ENCODE results near the gene UVRAG. TPM values are rescaled to one million over a fixed set of nuclear protein-coding genes. Genes with fewer than 3 reads are reported as not detected.

Gene UVRAG
- total RNA-seq, 1 experiment from 2014 or later = 29.5 TPM

DNA sequence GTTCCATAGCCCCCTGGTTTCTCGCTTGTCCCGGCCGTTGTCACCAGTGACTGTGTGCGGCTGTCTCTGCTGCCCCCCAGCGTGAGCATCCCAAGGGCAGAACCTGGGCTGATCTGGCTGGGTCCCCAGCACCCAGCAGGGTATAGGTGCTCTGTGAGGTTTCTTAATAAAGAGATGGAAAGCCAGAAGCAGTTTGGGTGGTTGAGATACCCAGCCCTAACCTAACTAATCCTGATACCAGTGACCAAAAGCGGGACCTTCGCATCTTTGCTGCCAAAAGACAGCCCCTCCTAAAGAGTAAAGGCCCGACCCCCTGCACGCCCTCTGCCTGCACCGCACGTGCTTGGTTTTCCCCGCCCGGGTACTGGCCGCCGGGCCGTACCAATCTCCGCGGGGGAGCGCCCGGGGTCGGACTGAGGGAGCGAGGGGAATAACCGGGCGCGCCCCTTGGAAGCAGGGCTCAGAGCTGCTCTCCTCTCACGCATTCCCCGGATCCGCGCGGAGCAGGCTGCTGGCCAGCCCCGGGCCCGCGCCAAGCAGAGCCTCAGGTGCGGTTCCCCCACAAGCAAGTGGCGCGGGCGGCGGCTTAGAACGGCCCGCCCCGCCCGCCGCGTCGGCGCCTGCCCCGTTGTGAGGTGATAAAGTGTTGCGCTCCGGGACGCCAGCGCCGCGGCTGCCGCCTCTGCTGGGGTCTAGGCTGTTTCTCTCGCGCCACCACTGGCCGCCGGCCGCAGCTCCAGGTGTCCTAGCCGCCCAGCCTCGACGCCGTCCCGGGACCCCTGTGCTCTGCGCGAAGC is 46.7 kb upstream of the UVRAG start, which contains the start of gene DGAT2:
Gene DGAT2, plus strand, starts transcription at position 667 of the 797 bp plus-strand sequence. CDS start 214 bp downstream, outside the sequence.
- Histone ChIP-seq H3K27ac (ENCODE audit: low read length) (peak within 1 kb of the TSS; percentile 72), H3K36me3 (ENCODE audit: control insufficient read depth, insufficient read depth, low read length) (no peaks in the 10 kb centered on the region), H3K9me3 (ENCODE audit: control insufficient read depth, insufficient read depth, low read depth, low read length) (no peaks in the 10 kb centered on the region), H3K4me3 (ENCODE audit: low read depth in 2 of 2, low read length in 2 of 2) (peak within 1 kb of the TSS; percentile 61 to 77), H3K27me3 (ENCODE audit: control insufficient read depth, insufficient read depth, low read length) (no peaks in the 10 kb centered on the region), H3K4me1 (ENCODE audit: control insufficient read depth, insufficient read depth, low read length) (peaks cover 11% of the 10 kb centered on the region; the same call in 1 of the 2 replicates)
- ATAC-seq = peak; percentile 93
- TF ChIP-seq, protein P1, sequence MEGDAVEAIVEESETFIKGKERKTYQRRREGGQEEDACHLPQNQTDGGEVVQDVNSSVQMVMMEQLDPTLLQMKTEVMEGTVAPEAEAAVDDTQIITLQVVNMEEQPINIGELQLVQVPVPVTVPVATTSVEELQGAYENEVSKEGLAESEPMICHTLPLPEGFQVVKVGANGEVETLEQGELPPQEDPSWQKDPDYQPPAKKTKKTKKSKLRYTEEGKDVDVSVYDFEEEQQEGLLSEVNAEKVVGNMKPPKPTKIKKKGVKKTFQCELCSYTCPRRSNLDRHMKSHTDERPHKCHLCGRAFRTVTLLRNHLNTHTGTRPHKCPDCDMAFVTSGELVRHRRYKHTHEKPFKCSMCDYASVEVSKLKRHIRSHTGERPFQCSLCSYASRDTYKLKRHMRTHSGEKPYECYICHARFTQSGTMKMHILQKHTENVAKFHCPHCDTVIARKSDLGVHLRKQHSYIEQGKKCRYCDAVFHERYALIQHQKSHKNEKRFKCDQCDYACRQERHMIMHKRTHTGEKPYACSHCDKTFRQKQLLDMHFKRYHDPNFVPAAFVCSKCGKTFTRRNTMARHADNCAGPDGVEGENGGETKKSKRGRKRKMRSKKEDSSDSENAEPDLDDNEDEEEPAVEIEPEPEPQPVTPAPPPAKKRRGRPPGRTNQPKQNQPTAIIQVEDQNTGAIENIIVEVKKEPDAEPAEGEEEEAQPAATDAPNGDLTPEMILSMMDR (IDR thresholded peaks at IDR 0.05) = no peak; the same call in 1 of the 2 replicates
- TF ChIP-seq SIN3A (IDR thresholded peaks at IDR 0.05; ENCODE audit: borderline replicate concordance, insufficient read depth, low read depth, low read length) = peak; percentile 75; the same call in 1 of the 2 replicates
- TF ChIP-seq TCF7L2 (IDR thresholded peaks at IDR 0.05; ENCODE audit: low read depth, low read length) = peak; percentile 76; the same call in 1 of the 2 replicates
- peak; percentile 46; the same call in 1 of the 2 replicates for TF ChIP-seq POLR2AphosphoS5 (IDR thresholded peaks at IDR 0.05; ENCODE audit: low read depth, low read length)
- ChIA-PET POLR2A (no interaction called here), CTCF (no interaction called here)
- in situ Hi-C loops (cut with HindIII; ENCODE audit: low pct_unique_long_range_greater_than_20kb, low sequenced_read_pairs) (no loop called here), intact Hi-C loops (cut with micrococcal nuclease; ENCODE audit: unreplicated experiment) (no loop called here)
- BruUV-seq (replicated peaks) = no TSS peak
- DNase-seq (ENCODE audit: low read depth, low spot score) = peak; percentile 32

DNA sequence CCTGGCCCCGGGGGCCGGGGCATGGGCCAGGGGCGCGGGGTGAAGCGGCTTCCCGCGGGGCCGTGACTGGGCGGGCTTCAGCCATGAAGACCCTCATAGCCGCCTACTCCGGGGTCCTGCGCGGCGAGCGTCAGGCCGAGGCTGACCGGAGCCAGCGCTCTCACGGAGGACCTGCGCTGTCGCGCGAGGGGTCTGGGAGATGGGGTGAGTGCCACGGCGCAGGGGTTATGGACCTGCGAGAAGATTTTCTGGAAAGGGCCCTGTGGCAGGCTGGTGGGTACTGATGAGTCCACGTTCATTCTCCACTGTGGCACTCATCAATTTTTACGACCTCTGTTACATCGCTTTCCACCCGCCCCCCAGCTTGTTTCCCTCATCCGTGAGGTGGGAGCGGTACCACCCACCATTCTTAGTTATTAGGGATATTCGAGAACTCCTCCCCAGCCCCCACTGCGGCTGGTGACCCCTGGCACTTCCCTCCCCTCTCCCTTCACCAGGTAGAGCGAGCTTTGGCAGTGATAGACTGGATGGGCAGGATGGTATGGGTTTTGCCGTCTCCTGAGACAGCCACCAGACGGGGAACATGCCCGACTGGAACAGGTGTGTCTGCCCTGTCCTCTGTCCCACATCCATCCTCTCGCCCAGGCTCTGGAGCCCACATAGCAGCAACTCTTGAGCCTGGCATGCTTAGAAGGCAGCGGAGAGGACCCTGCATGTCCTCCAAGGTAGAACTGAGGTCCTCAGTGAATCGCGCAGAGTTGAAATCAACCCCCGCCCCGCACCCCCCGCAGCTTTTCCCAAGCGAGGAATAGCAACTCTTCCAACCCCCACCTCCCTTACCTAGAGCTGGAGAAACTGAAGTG is 45.9 kb upstream of the UVRAG start:
- H3K4me1 ChIP-seq (ENCODE audit: control insufficient read depth, insufficient read depth, low read length) = peaks cover 11% of the 10 kb centered on the region; the same call in 1 of the 2 replicates
- CTCF ChIA-PET = interaction anchor here (0.7 kb wide), 1 partner anchor 33 kb away, joined by 3 read pairs; no protein-coding TSS in a partner anchor
- H3K9me3 ChIP-seq (ENCODE audit: control insufficient read depth, insufficient read depth, low read depth, low read length) = no peaks in the 10 kb centered on the region

More for the DNA sequence above, 45.9 kb upstream of the UVRAG start:
- Histone ChIP-seq H3K27ac (ENCODE audit: low read length) (peak overlapping the region; percentile 72), H3K36me3 (ENCODE audit: control insufficient read depth, insufficient read depth, low read length) (no peaks in the 10 kb centered on the region), H3K27me3 (ENCODE audit: control insufficient read depth, insufficient read depth, low read length) (no peaks in the 10 kb centered on the region), H3K4me3 (ENCODE audit: low read depth in 2 of 2, low read length in 2 of 2) (peak overlapping the region; percentile 61 to 77)
- in situ Hi-C loops (cut with HindIII; ENCODE audit: low pct_unique_long_range_greater_than_20kb, low sequenced_read_pairs) (no loop called here), intact Hi-C loops (cut with micrococcal nuclease; ENCODE audit: unreplicated experiment) (no loop called here)
- DNase-seq (ENCODE audit: low read depth, low spot score) (no peak), ATAC-seq (peak; percentile 40)
- POLR2A ChIA-PET = no interaction called here
- BruUV-seq (replicated peaks) = no TSS peak
- TF ChIP-seq, protein P1 (IDR thresholded peaks at IDR 0.05) = no peak
- TF ChIP-seq, protein P2, sequence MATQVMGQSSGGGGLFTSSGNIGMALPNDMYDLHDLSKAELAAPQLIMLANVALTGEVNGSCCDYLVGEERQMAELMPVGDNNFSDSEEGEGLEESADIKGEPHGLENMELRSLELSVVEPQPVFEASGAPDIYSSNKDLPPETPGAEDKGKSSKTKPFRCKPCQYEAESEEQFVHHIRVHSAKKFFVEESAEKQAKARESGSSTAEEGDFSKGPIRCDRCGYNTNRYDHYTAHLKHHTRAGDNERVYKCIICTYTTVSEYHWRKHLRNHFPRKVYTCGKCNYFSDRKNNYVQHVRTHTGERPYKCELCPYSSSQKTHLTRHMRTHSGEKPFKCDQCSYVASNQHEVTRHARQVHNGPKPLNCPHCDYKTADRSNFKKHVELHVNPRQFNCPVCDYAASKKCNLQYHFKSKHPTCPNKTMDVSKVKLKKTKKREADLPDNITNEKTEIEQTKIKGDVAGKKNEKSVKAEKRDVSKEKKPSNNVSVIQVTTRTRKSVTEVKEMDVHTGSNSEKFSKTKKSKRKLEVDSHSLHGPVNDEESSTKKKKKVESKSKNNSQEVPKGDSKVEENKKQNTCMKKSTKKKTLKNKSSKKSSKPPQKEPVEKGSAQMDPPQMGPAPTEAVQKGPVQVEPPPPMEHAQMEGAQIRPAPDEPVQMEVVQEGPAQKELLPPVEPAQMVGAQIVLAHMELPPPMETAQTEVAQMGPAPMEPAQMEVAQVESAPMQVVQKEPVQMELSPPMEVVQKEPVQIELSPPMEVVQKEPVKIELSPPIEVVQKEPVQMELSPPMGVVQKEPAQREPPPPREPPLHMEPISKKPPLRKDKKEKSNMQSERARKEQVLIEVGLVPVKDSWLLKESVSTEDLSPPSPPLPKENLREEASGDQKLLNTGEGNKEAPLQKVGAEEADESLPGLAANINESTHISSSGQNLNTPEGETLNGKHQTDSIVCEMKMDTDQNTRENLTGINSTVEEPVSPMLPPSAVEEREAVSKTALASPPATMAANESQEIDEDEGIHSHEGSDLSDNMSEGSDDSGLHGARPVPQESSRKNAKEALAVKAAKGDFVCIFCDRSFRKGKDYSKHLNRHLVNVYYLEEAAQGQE (IDR thresholded peaks at IDR 0.05; ENCODE audit: insufficient read depth in 1 of 2, low read depth in 2 of 2, low read length in 1 of 2) = no peak
- no peak for TF ChIP-seq POLR2AphosphoS5 (IDR thresholded peaks at IDR 0.05; ENCODE audit: low read depth, low read length)
- no peak for TF ChIP-seq TCF7L2 (IDR thresholded peaks at IDR 0.05; ENCODE audit: low read depth, low read length)
- TF ChIP-seq SIN3A (IDR thresholded peaks at IDR 0.05; ENCODE audit: borderline replicate concordance, insufficient read depth, low read depth, low read length) = no peak

Data from Panc1 (cell line).